ENCODE measurements around the gene COL4A2.

GRCh38 chr13:110520431-110521295 lies 213.6 kb downstream of the COL4A2 start:
- TF ChIP-seq, protein P1, sequence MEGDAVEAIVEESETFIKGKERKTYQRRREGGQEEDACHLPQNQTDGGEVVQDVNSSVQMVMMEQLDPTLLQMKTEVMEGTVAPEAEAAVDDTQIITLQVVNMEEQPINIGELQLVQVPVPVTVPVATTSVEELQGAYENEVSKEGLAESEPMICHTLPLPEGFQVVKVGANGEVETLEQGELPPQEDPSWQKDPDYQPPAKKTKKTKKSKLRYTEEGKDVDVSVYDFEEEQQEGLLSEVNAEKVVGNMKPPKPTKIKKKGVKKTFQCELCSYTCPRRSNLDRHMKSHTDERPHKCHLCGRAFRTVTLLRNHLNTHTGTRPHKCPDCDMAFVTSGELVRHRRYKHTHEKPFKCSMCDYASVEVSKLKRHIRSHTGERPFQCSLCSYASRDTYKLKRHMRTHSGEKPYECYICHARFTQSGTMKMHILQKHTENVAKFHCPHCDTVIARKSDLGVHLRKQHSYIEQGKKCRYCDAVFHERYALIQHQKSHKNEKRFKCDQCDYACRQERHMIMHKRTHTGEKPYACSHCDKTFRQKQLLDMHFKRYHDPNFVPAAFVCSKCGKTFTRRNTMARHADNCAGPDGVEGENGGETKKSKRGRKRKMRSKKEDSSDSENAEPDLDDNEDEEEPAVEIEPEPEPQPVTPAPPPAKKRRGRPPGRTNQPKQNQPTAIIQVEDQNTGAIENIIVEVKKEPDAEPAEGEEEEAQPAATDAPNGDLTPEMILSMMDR (IDR thresholded peaks at IDR 0.05; ENCODE audit: low read depth, low read length, missing input control) = no peak
- peak; percentile 69 to 91 for TF ChIP-seq JUND (IDR thresholded peaks at IDR 0.05)
- peak; percentile 83 for TF ChIP-seq REST (IDR thresholded peaks at IDR 0.05)

Data from liver (tissue), 3 donors.